Measurements from ENCODE around the gene SCFD2. TPM values are rescaled to one million over a fixed set of nuclear protein-coding genes. Genes with fewer than 3 reads are reported as not detected.

SCFD2 gene
- total and polyA plus RNA-seq, 9 donors = 9.4 to 14.8 (median 11.3) TPM

- Histone ChIP-seq H3K4me1 (ENCODE audit: control insufficient read depth, insufficient read depth, low read length) (peaks cover 4% of the 10 kb centered on the region), H3K36me3 (ENCODE audit: control insufficient read depth, insufficient read depth, low read length) (no peaks in the 10 kb centered on the region), H3K27me3 (ENCODE audit: control insufficient read depth, insufficient read depth, low read length) (no peaks in the 10 kb centered on the region), H3K4me3 (ENCODE audit: low read length) (no peak overlapping the region), H3K9me3 (replicated peaks; ENCODE audit: control insufficient read depth, low read depth, low read length) (no peaks in the 10 kb centered on the region), H3K27ac (ENCODE audit: low read length) (no peak overlapping the region)
- DNase-seq = no peak
- WGBS (ENCODE audit: insufficient coverage) = 17% methylated on average over 1 of the region's 3 CpGs
These were observed 440.3 kb downstream of the SCFD2 start for GRCh38 chr4:52925531-52925968.

GRCh38 chr4:52919461-52919860, 446.4 kb downstream of the SCFD2 start:
- no peak for DNase-seq
- WGBS (ENCODE audit: insufficient coverage) = 70% methylated on average over 2 of the region's 2 CpGs
- Histone ChIP-seq H3K4me1 (ENCODE audit: control insufficient read depth, insufficient read depth, low read length) (peaks cover 5% of the 10 kb centered on the region), H3K36me3 (ENCODE audit: control insufficient read depth, insufficient read depth, low read length) (no peaks in the 10 kb centered on the region), H3K9me3 (replicated peaks; ENCODE audit: control insufficient read depth, low read depth, low read length) (no peaks in the 10 kb centered on the region), H3K4me3 (ENCODE audit: low read length) (no peak overlapping the region), H3K27ac (ENCODE audit: low read length) (no peak overlapping the region), H3K27me3 (ENCODE audit: control insufficient read depth, insufficient read depth, low read length) (no peaks in the 10 kb centered on the region)

GRCh38 chr4:52917817-52918216, 448.0 kb downstream of the SCFD2 start:
- H3K4me3 ChIP-seq (ENCODE audit: low read length) = no peak overlapping the region
- 85% methylated on average over 5 of the region's 5 CpGs for WGBS (ENCODE audit: insufficient coverage)
- peaks cover 5% of the 10 kb centered on the region for H3K4me1 ChIP-seq (ENCODE audit: control insufficient read depth, insufficient read depth, low read length)

GRCh38 chr4:52915730-52916300, 450.0 kb downstream of the SCFD2 start:
- H3K4me3 ChIP-seq (ENCODE audit: low read length) = no peak overlapping the region
- no peaks in the 10 kb centered on the region for H3K27me3 ChIP-seq (ENCODE audit: control insufficient read depth, insufficient read depth, low read length)
- H3K4me1 ChIP-seq (ENCODE audit: control insufficient read depth, insufficient read depth, low read length) = peaks cover 5% of the 10 kb centered on the region
- H3K27ac ChIP-seq (ENCODE audit: low read length) = no peak overlapping the region
- no peaks in the 10 kb centered on the region for H3K36me3 ChIP-seq (ENCODE audit: control insufficient read depth, insufficient read depth, low read length)
- WGBS (ENCODE audit: insufficient coverage) = 94% methylated on average over 3 of the region's 6 CpGs
- H3K9me3 ChIP-seq (replicated peaks; ENCODE audit: control insufficient read depth, low read depth, low read length) = no peaks in the 10 kb centered on the region
- no peak for DNase-seq

More at GRCh38 chr4:52917817-52918216, 448.0 kb downstream of the SCFD2 start:
- Histone ChIP-seq H3K36me3 (ENCODE audit: control insufficient read depth, insufficient read depth, low read length) (no peaks in the 10 kb centered on the region), H3K27me3 (ENCODE audit: control insufficient read depth, insufficient read depth, low read length) (no peaks in the 10 kb centered on the region), H3K27ac (ENCODE audit: low read length) (no peak overlapping the region), H3K9me3 (replicated peaks; ENCODE audit: control insufficient read depth, low read depth, low read length) (no peaks in the 10 kb centered on the region)
- DNase-seq = no peak

GRCh38 chr4:52915191-52915590, 450.7 kb downstream of the SCFD2 start:
- no peak overlapping the region for H3K27ac ChIP-seq (ENCODE audit: low read length)

GRCh38 chr4:52914051-52914605, 451.7 kb downstream of the SCFD2 start:
- Histone ChIP-seq H3K27me3 (ENCODE audit: control insufficient read depth, insufficient read depth, low read length) (no peaks in the 10 kb centered on the region), H3K4me3 (ENCODE audit: low read length) (no peak overlapping the region), H3K9me3 (replicated peaks; ENCODE audit: control insufficient read depth, low read depth, low read length) (no peaks in the 10 kb centered on the region), H3K36me3 (ENCODE audit: control insufficient read depth, insufficient read depth, low read length) (no peaks in the 10 kb centered on the region), H3K4me1 (ENCODE audit: control insufficient read depth, insufficient read depth, low read length) (peaks cover 5% of the 10 kb centered on the region), H3K27ac (ENCODE audit: low read length) (no peak overlapping the region)
- no peak for DNase-seq
- 46% methylated on average over 3 of the region's 3 CpGs for WGBS (ENCODE audit: insufficient coverage)

More at GRCh38 chr4:52915191-52915590, 450.7 kb downstream of the SCFD2 start:
- Histone ChIP-seq H3K4me1 (ENCODE audit: control insufficient read depth, insufficient read depth, low read length) (peaks cover 5% of the 10 kb centered on the region), H3K36me3 (ENCODE audit: control insufficient read depth, insufficient read depth, low read length) (no peaks in the 10 kb centered on the region), H3K27me3 (ENCODE audit: control insufficient read depth, insufficient read depth, low read length) (no peaks in the 10 kb centered on the region), H3K4me3 (ENCODE audit: low read length) (no peak overlapping the region), H3K9me3 (replicated peaks; ENCODE audit: control insufficient read depth, low read depth, low read length) (no peaks in the 10 kb centered on the region)
- DNase-seq = no peak

- no peak for DNase-seq
- H3K27ac ChIP-seq (ENCODE audit: low read length) = no peak overlapping the region
- no peak overlapping the region for H3K4me3 ChIP-seq (ENCODE audit: low read length)
- peaks cover 8% of the 10 kb centered on the region for H3K4me1 ChIP-seq (ENCODE audit: control insufficient read depth, insufficient read depth, low read length)
- H3K27me3 ChIP-seq (ENCODE audit: control insufficient read depth, insufficient read depth, low read length) = no peaks in the 10 kb centered on the region
- no CpG with 5 or more reads among the region's 2 CpGs for WGBS (ENCODE audit: insufficient coverage)
- no peaks in the 10 kb centered on the region for H3K36me3 ChIP-seq (ENCODE audit: control insufficient read depth, insufficient read depth, low read length)
- no peaks in the 10 kb centered on the region for H3K9me3 ChIP-seq (replicated peaks; ENCODE audit: control insufficient read depth, low read depth, low read length)
These were observed 453.3 kb downstream of the SCFD2 start for GRCh38 chr4:52912608-52913007.

- Histone ChIP-seq H3K27me3 (ENCODE audit: control insufficient read depth, insufficient read depth, low read length) (no peaks in the 10 kb centered on the region), H3K27ac (ENCODE audit: low read length) (no peak overlapping the region), H3K4me3 (ENCODE audit: low read length) (no peak overlapping the region), H3K36me3 (ENCODE audit: control insufficient read depth, insufficient read depth, low read length) (no peaks in the 10 kb centered on the region), H3K4me1 (ENCODE audit: control insufficient read depth, insufficient read depth, low read length) (peaks cover 8% of the 10 kb centered on the region), H3K9me3 (replicated peaks; ENCODE audit: control insufficient read depth, low read depth, low read length) (no peaks in the 10 kb centered on the region)
- DNase-seq = peak; percentile 65
- 0% methylated on average over 2 of the region's 3 CpGs for WGBS (ENCODE audit: insufficient coverage)
These were observed 454.1 kb downstream of the SCFD2 start for GRCh38 chr4:52911684-52912294.

GRCh38 chr4:52910115-52910514, 455.7 kb downstream of the SCFD2 start:
- H3K27me3 ChIP-seq (ENCODE audit: control insufficient read depth, insufficient read depth, low read length) = no peaks in the 10 kb centered on the region
- H3K9me3 ChIP-seq (replicated peaks; ENCODE audit: control insufficient read depth, low read depth, low read length) = no peaks in the 10 kb centered on the region
- H3K36me3 ChIP-seq (ENCODE audit: control insufficient read depth, insufficient read depth, low read length) = no peaks in the 10 kb centered on the region
- no peak overlapping the region for H3K27ac ChIP-seq (ENCODE audit: low read length)
- H3K4me3 ChIP-seq (ENCODE audit: low read length) = no peak overlapping the region
- peaks cover 4% of the 10 kb centered on the region for H3K4me1 ChIP-seq (ENCODE audit: control insufficient read depth, insufficient read depth, low read length)
- DNase-seq = no peak

GRCh38 chr4:52907510-52907909, 458.4 kb downstream of the SCFD2 start:
- Histone ChIP-seq H3K4me3 (ENCODE audit: low read length) (no peak overlapping the region), H3K9me3 (replicated peaks; ENCODE audit: control insufficient read depth, low read depth, low read length) (no peaks in the 10 kb centered on the region), H3K27me3 (ENCODE audit: control insufficient read depth, insufficient read depth, low read length) (no peaks in the 10 kb centered on the region), H3K27ac (ENCODE audit: low read length) (no peak overlapping the region), H3K4me1 (ENCODE audit: control insufficient read depth, insufficient read depth, low read length) (peaks cover 7% of the 10 kb centered on the region), H3K36me3 (ENCODE audit: control insufficient read depth, insufficient read depth, low read length) (no peaks in the 10 kb centered on the region)
- DNase-seq = no peak
- WGBS (ENCODE audit: insufficient coverage) = no CpG with 5 or more reads among the region's 2 CpGs

Data from muscle of leg (tissue), 11 donors.